HepG2 (cell line): Measurements from ENCODE around the gene CD58. TPM values are rescaled to one million over a fixed set of nuclear protein-coding genes. Genes with fewer than 3 reads are reported as not detected.
A peak's percentile ranks its signal among the peaks of the same experiment; 100 is the strongest.

Experiments
- ATF5 ChIP-seq: sonication (generic); formaldehyde crosslinking; IDR thresholded peaks from 2 replicates; pipeline ENCODE4 v1.4.0; 2020; ENCODE audit warnings: mild to moderate bottlenecking, low read depth, missing genetic modification reagents
- BHLHE40 ChIP-seq: IDR thresholded peaks from 2 replicates; pipeline ENCODE4 v1.6.1; 2011; ENCODE audit warnings: low read length, improper control_type of control experiment
- CREBL2 ChIP-seq: sonication (generic); formaldehyde crosslinking; IDR thresholded peaks from 2 replicates; pipeline ENCODE4 v1.8.1; 2023; ENCODE audit warnings: missing genetic modification reagents, mild to moderate bottlenecking, borderline replicate concordance
- DMAP1 ChIP-seq: IDR thresholded peaks from 2 replicates; pipeline ENCODE4 v1.6.1; 2016
- GTF3A ChIP-seq: sonication (generic); formaldehyde crosslinking; conservative IDR thresholded peaks from 2 replicates; pipeline ENCODE4 v1.4.0; 2020; ENCODE audit warnings: mild to moderate bottlenecking, missing genetic modification reagents
- HIVEP1 ChIP-seq: sonication (generic); formaldehyde crosslinking; IDR thresholded peaks from 2 replicates; pipeline ENCODE4 v1.4.0; 2020; ENCODE audit warnings: mild to moderate bottlenecking, missing genetic modification reagents
- HNRNPL ChIP-seq: fragments of 200-400 bp; formaldehyde crosslinking; IDR thresholded peaks from 2 replicates; pipeline ENCODE4 v1.6.1; 2017; ENCODE audit warnings: mild to moderate bottlenecking, low read depth, low read length
- ISX ChIP-seq: sonication (generic); formaldehyde crosslinking; conservative IDR thresholded peaks from 2 replicates; pipeline ENCODE4 v1.5.0; 2020; ENCODE audit warnings: missing genetic modification reagents
- LBX2 ChIP-seq: sonication (generic); formaldehyde crosslinking; IDR thresholded peaks from 2 replicates; pipeline ENCODE4 v1.5.0; 2020; ENCODE audit warnings: missing genetic modification reagents, mild to moderate bottlenecking, borderline replicate concordance
- MIER3 ChIP-seq: IDR thresholded peaks from 2 replicates; pipeline ENCODE4 v1.6.1; 2016; ENCODE audit warnings: missing compliant biosample characterization, borderline replicate concordance
- NFIC ChIP-seq: IDR thresholded peaks from 2 replicates; pipeline ENCODE4 v1.6.1; 2012; ENCODE audit warnings: mild to moderate bottlenecking, low read length, inconsistent platforms
- NR2C2 ChIP-seq: sonication (generic); formaldehyde crosslinking; IDR thresholded peaks from 2 replicates; pipeline ENCODE4 v1.4.0; 2020; ENCODE audit warnings: missing genetic modification reagents, mild to moderate bottlenecking, moderate library complexity, borderline replicate concordance
- RARA ChIP-seq: IDR thresholded peaks from 2 replicates; pipeline ENCODE4 v1.6.1; 2016; ENCODE audit warnings: missing genetic modification reagents, missing compliant biosample characterization
- RNF2 ChIP-seq: fragments of 450-650 bp; conservative IDR thresholded peaks from 2 replicates; pipeline ENCODE4 v1.6.1; 2016; ENCODE audit warnings: low read depth
- SMAD9 ChIP-seq: sonication (generic); formaldehyde crosslinking; IDR thresholded peaks from 2 replicates; pipeline ENCODE4 v1.5.1; 2020; ENCODE audit warnings: mild to moderate bottlenecking, missing genetic modification reagents
- SOX5 ChIP-seq: IDR thresholded peaks from 2 replicates; pipeline ENCODE4 v1.6.1; 2016; ENCODE audit warnings: borderline replicate concordance
- TCF7 ChIP-seq: sonication (generic); IDR thresholded peaks from 2 replicates; pipeline ENCODE4 v1.6.1; 2016; ENCODE audit warnings: antibody characterized with exemption, low read depth
- ZBTB20 ChIP-seq: sonication (generic); formaldehyde crosslinking; IDR thresholded peaks from 2 replicates; pipeline ENCODE4 v1.8.1; 2023; ENCODE audit warnings: missing genetic modification reagents, low read depth, mild to moderate bottlenecking, borderline replicate concordance
- ZBTB37 ChIP-seq: sonication (generic); formaldehyde crosslinking; IDR thresholded peaks from 2 replicates; pipeline ENCODE4 v1.4.0; 2020; ENCODE audit warnings: mild to moderate bottlenecking, missing genetic modification reagents
- ZBTB43 ChIP-seq: sonication (generic); formaldehyde crosslinking; conservative IDR thresholded peaks from 2 replicates; pipeline ENCODE4 v1.4.0; 2020; ENCODE audit warnings: missing genetic modification reagents
- ZNF142 ChIP-seq: sonication (generic); formaldehyde crosslinking; IDR thresholded peaks from 2 replicates; pipeline ENCODE4 v1.4.0; 2020; ENCODE audit warnings: missing genetic modification reagents
- ZNF335 ChIP-seq: sonication (generic); formaldehyde crosslinking; IDR thresholded peaks from 2 replicates; pipeline ENCODE4 v1.4.0; 2020; ENCODE audit warnings: missing genetic modification reagents
- ZSCAN22 ChIP-seq: sonication (generic); formaldehyde crosslinking; IDR thresholded peaks from 2 replicates; pipeline ENCODE4 v1.4.0; 2020; ENCODE audit warnings: mild to moderate bottlenecking, missing genetic modification reagents
- polyA plus RNA-seq, 8 experiments: library from polyadenylated mRNA; depleted of rRNA in 3 of 8; stranded (reverse) in 7 of 8; unstranded in 1 of 8; fragments of >200 nt; fragmentation: Illumina TruSeq in 4 of 8; extraction: Trizol in 4 of 8; gene quantifications; 2 replicates each; pipeline versions ENCODE4 v1.2.1 to v1.2.3, GENCODE V29; 2011 to 2016; ENCODE audit warnings: low read depth in 4 of 8, missing spikeins in 1 of 8, mixed read lengths in 1 of 8; ENCODE audit not compliant: insufficient read depth in 1 of 8
- total RNA-seq, 5 experiments: library from RNA; depleted of rRNA; stranded (reverse); fragments of >200 nt; fragmentation: Illumina TruSeq; extraction: Trizol; gene quantifications; 2 replicates each; pipeline ENCODE4 v1.2.3, GENCODE V29; 2016; ENCODE audit warnings: low read depth in 1 of 5

Gene CD58
- total and polyA plus RNA-seq, 2 of the 13 experiments (the other 11 are each of a cell fraction or from before 2014, with no cell fraction given) = 9.4 to 13.5 TPM

- TF ChIP-seq ZNF142 (no peak), SOX5 (no peak), NR2C2 (no peak), RARA (CRISPR knock-in tag) (peak; percentile 33; the same call in 1 of the 2 replicates), ZNF335 (CRISPR knock-in tag) (no peak), ZBTB20 (CRISPR knock-in tag) (0 out of 2 replicates have a peak, but pooled peaks have one; percentile 24), BHLHE40 (no peak), TCF7 (no peak), MIER3 (CRISPR knock-in tag) (no peak), SMAD9 (CRISPR knock-in tag) (no peak), ZSCAN22 (CRISPR knock-in tag) (no peak), ISX (0 out of 2 replicates have a peak, but pooled peaks have one; percentile 45), HNRNPL (no peak), NFIC (no peak), ATF5 (CRISPR knock-in tag) (no peak), ZBTB37 (CRISPR knock-in tag) (0 out of 2 replicates have a peak, but pooled peaks have one; percentile 49), GTF3A (no peak), HIVEP1 (CRISPR knock-in tag) (no peak), ZBTB43 (no peak), RNF2 (no peak), LBX2 (CRISPR knock-in tag) (no peak), CREBL2 (no peak), DMAP1 (CRISPR knock-in tag) (no peak)
Observed at GRCh38 chr1:116493036-116493435, 77.8 kb downstream of the CD58 start (continued).
